SK-N-SH treated with all-trans-retinoic acid at 6 μM for 48 hours (cell line): ENCODE measurements around the gene IL6ST.

Experiments used
- ATAC-seq: fragments of 200-7000 bp; cut with Tn5 transposase; 3 replicates; pipeline ENCODE4 v1.9.1; 2020; ENCODE audit warnings: mild to moderate bottlenecking, moderate library complexity
- ARNTL ChIP-seq: fragments of 450-650 bp; formaldehyde crosslinking; IDR thresholded peaks from 2 replicates; pipeline ENCODE4 v1.5.0; 2020; ENCODE audit warnings: low read depth, mild to moderate bottlenecking, moderate library complexity, borderline replicate concordance
- BACH2 ChIP-seq: fragments of 250-450 bp; sonication (Bioruptor Pico); IDR thresholded peaks from 2 replicates; pipeline ENCODE4 v1.9.0; 2021; ENCODE audit warnings: mild to moderate bottlenecking, borderline replicate concordance
- CREB5 ChIP-seq: fragments of 250-450 bp; sonication (Bioruptor Pico); IDR thresholded peaks from 2 replicates; pipeline ENCODE4 v1.5.1; 2020; ENCODE audit warnings: low read depth, mild to moderate bottlenecking, moderate library complexity
- CSDC2 ChIP-seq: fragments of 250-450 bp; sonication (Bioruptor Pico); IDR thresholded peaks from 2 replicates; pipeline ENCODE4 v1.5.0; 2020; ENCODE audit warnings: mild to moderate bottlenecking, moderate library complexity
- ESRRG ChIP-seq: fragments of 250-450 bp; sonication (Bioruptor Pico); IDR thresholded peaks from 2 replicates; pipeline ENCODE4 v1.6.1; 2021; ENCODE audit warnings: mild to moderate bottlenecking
- GLIS3 ChIP-seq: fragments of 250-450 bp; sonication (Bioruptor Pico); IDR thresholded peaks from 2 replicates; pipeline ENCODE4 v1.5.0; 2020; ENCODE audit warnings: mild to moderate bottlenecking, moderate library complexity
- ISL1 ChIP-seq: fragments of 250-450 bp; sonication (Bioruptor Pico); IDR thresholded peaks from 2 replicates; pipeline ENCODE4 v2.1.2; 2022; ENCODE audit warnings: mild to moderate bottlenecking, moderate library complexity
- OSR1 ChIP-seq: fragments of 250-450 bp; sonication (Bioruptor Pico); IDR thresholded peaks from 2 replicates; pipeline ENCODE4 v1.8.0; 2022; ENCODE audit warnings: moderate library complexity, mild to moderate bottlenecking, inconsistent platforms
- PPARA ChIP-seq: fragments of 250-450 bp; sonication (Bioruptor Pico); IDR thresholded peaks from 2 replicates; pipeline ENCODE4 v1.5.0; 2020; ENCODE audit warnings: mild to moderate bottlenecking, borderline replicate concordance
- RARB ChIP-seq: fragments of 250-450 bp; sonication (Bioruptor Pico); IDR thresholded peaks from 2 replicates; pipeline ENCODE4 v1.8.0; 2021; ENCODE audit warnings: mild to moderate bottlenecking, moderate library complexity
- SNAI2 ChIP-seq: fragments of 250-450 bp; sonication (Bioruptor Pico); IDR thresholded peaks from 2 replicates; pipeline ENCODE4 v1.5.0; 2020; ENCODE audit warnings: mild to moderate bottlenecking, moderate library complexity
- TCF4 ChIP-seq: fragments of 250-450 bp; sonication (Bioruptor Pico); IDR thresholded peaks from 2 replicates; pipeline ENCODE4 v1.8.0; 2021; ENCODE audit warnings: mild to moderate bottlenecking, moderate library complexity, borderline replicate concordance
- ZC3H10 ChIP-seq: fragments of 250-450 bp; sonication (Bioruptor Pico); IDR thresholded peaks from 2 replicates; pipeline ENCODE4 v1.5.1; 2021; ENCODE audit warnings: mild to moderate bottlenecking, moderate library complexity
- ZFP3 ChIP-seq: fragments of 250-450 bp; sonication (Bioruptor Pico); IDR thresholded peaks from 2 replicates; pipeline ENCODE4 v1.5.0; 2020; ENCODE audit warnings: mild to moderate bottlenecking, moderate library complexity
- ZFP30 ChIP-seq: fragments of 450-650 bp; formaldehyde crosslinking; IDR thresholded peaks from 2 replicates; pipeline ENCODE4 v1.5.0; 2022; ENCODE audit warnings: mild to moderate bottlenecking, moderate library complexity
- ZNF565 ChIP-seq: fragments of 450-650 bp; formaldehyde crosslinking; conservative IDR thresholded peaks from 2 replicates; pipeline ENCODE4 v1.5.0; 2020; ENCODE audit warnings: low read depth, mild to moderate bottlenecking, moderate library complexity
- ZNF70 ChIP-seq: fragments of 450-650 bp; formaldehyde crosslinking; IDR thresholded peaks from 2 replicates; pipeline ENCODE4 v1.5.0; 2020; ENCODE audit warnings: mild to moderate bottlenecking, moderate library complexity
- ZNF8 ChIP-seq: fragments of 450-650 bp; formaldehyde crosslinking; IDR thresholded peaks from 2 replicates; pipeline ENCODE4 v1.5.0; 2020; ENCODE audit warnings: mild to moderate bottlenecking, moderate library complexity
- TF ChIP-seq, protein P1 (sequence below): fragments of 250-450 bp; sonication (Bioruptor Pico); IDR thresholded peaks from 2 replicates; pipeline ENCODE4 v1.8.0; 2020; ENCODE audit warnings: mild to moderate bottlenecking, moderate library complexity, borderline replicate concordance
- TF ChIP-seq, protein P2 (sequence below): fragments of 250-450 bp; sonication (Bioruptor Pico); IDR thresholded peaks from 2 replicates; pipeline ENCODE4 v1.5.0; 2020; ENCODE audit warnings: mild to moderate bottlenecking, moderate library complexity
- TF ChIP-seq, protein P3 (sequence below): fragments of 250-450 bp; sonication (Bioruptor Pico); IDR thresholded peaks from 2 replicates; pipeline ENCODE4 v1.8.0; 2021; ENCODE audit warnings: low read depth, mild to moderate bottlenecking, moderate library complexity, borderline replicate concordance
- TF ChIP-seq, protein P4 (sequence below): fragments of 250-450 bp; sonication (Bioruptor Pico); IDR thresholded peaks from 2 replicates; pipeline ENCODE4 v1.5.1; 2021; ENCODE audit warnings: mild to moderate bottlenecking, moderate library complexity

The IL6ST gene

DNA sequence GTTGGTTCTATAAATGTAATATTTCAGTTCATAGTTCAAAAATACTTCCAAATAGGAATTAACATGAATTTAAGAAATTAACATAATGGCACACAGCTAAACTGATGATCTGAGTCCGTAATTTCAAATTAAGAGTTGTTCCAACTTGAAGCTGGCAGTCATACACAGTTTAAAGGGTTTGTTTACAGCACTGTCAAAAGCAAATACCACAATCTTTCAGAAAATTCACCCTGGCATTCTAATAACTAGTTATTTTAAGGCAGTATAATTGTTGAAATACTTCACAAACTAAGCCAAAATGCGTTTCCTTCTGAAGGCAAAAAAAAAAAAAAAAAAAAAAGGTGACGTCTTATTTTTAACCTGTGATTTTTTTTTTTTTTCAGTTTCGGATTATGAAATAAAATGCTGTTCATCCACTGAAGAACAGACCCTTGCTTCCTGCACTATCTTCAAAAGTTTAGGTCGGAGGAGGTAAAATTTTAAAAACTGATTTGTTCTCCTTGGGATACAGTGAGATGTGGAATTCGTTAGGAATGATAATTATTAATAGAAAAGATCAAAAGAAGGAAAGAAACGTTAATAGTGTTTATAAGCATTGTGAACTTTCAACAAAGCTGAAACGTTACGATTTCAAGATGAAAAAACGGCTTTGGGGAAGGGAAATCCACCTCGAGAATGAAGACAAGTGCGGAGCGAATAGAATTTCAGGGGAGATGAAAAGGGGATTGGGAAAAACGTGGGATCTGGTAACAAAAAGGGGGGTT lies 850 bp downstream of the IL6ST start:
- TF ChIP-seq, protein P1, sequence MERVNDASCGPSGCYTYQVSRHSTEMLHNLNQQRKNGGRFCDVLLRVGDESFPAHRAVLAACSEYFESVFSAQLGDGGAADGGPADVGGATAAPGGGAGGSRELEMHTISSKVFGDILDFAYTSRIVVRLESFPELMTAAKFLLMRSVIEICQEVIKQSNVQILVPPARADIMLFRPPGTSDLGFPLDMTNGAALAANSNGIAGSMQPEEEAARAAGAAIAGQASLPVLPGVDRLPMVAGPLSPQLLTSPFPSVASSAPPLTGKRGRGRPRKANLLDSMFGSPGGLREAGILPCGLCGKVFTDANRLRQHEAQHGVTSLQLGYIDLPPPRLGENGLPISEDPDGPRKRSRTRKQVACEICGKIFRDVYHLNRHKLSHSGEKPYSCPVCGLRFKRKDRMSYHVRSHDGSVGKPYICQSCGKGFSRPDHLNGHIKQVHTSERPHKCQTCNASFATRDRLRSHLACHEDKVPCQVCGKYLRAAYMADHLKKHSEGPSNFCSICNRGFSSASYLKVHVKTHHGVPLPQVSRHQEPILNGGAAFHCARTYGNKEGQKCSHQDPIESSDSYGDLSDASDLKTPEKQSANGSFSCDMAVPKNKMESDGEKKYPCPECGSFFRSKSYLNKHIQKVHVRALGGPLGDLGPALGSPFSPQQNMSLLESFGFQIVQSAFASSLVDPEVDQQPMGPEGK, result no peak
- no peak for TF ChIP-seq SNAI2
- TF ChIP-seq BACH2 (CRISPR knock-in tag), result no peak
- TF ChIP-seq OSR1, result no peak
- TF ChIP-seq CSDC2 (CRISPR knock-in tag), result no peak
- TF ChIP-seq ZFP30 (CRISPR knock-in tag), result no peak
- TF ChIP-seq ESRRG, result no peak
- TF ChIP-seq, protein P2, sequence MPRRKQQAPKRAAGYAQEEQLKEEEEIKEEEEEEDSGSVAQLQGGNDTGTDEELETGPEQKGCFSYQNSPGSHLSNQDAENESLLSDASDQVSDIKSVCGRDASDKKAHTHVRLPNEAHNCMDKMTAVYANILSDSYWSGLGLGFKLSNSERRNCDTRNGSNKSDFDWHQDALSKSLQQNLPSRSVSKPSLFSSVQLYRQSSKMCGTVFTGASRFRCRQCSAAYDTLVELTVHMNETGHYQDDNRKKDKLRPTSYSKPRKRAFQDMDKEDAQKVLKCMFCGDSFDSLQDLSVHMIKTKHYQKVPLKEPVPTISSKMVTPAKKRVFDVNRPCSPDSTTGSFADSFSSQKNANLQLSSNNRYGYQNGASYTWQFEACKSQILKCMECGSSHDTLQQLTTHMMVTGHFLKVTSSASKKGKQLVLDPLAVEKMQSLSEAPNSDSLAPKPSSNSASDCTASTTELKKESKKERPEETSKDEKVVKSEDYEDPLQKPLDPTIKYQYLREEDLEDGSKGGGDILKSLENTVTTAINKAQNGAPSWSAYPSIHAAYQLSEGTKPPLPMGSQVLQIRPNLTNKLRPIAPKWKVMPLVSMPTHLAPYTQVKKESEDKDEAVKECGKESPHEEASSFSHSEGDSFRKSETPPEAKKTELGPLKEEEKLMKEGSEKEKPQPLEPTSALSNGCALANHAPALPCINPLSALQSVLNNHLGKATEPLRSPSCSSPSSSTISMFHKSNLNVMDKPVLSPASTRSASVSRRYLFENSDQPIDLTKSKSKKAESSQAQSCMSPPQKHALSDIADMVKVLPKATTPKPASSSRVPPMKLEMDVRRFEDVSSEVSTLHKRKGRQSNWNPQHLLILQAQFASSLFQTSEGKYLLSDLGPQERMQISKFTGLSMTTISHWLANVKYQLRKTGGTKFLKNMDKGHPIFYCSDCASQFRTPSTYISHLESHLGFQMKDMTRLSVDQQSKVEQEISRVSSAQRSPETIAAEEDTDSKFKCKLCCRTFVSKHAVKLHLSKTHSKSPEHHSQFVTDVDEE (CRISPR knock-in tag), result no peak
- no peak for TF ChIP-seq ZNF8 (CRISPR knock-in tag)
- TF ChIP-seq GLIS3, result no peak
- TF ChIP-seq RARB (CRISPR knock-in tag), result no peak
- TF ChIP-seq TCF4, result no peak
- TF ChIP-seq ISL1, result no peak
- TF ChIP-seq, all 23 proteins: peak for 0
- no peak for ATAC-seq

DNA sequence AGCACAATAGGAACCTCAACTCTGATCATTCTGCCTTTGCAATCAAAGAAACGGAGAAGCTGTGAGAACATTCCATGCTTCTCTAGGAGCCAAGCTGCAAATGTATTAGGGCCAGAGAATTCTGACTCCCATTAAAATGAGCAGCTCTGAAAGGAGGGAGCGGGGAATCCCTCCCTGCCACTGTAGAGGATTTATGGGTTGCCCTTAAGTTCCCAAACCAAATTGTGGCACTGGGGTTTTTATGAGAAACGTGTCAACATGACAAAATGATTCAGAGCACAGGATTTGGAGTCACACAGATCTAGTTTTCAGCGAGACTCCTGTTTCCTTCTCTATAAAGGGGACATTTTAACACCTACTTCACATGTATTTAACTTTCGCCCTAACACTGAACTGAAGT lies 1.8 kb downstream of the IL6ST start:
- no peak for ATAC-seq
- no peak for TF ChIP-seq ZNF70 (CRISPR knock-in tag)
- TF ChIP-seq ZNF8 (CRISPR knock-in tag), result no peak
- TF ChIP-seq, protein P3, sequence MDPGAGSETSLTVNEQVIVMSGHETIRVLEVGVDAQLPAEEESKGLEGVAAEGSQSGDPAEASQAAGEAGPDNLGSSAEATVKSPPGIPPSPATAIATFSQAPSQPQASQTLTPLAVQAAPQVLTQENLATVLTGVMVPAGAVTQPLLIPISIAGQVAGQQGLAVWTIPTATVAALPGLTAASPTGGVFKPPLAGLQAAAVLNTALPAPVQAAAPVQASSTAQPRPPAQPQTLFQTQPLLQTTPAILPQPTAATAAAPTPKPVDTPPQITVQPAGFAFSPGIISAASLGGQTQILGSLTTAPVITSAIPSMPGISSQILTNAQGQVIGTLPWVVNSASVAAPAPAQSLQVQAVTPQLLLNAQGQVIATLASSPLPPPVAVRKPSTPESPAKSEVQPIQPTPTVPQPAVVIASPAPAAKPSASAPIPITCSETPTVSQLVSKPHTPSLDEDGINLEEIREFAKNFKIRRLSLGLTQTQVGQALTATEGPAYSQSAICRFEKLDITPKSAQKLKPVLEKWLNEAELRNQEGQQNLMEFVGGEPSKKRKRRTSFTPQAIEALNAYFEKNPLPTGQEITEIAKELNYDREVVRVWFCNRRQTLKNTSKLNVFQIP (CRISPR knock-in tag), result no peak
- no peak for TF ChIP-seq CSDC2 (CRISPR knock-in tag)
- TF ChIP-seq ESRRG, result no peak
- no peak for TF ChIP-seq ZFP3 (CRISPR knock-in tag)
- TF ChIP-seq TCF4, result no peak
- TF ChIP-seq ZNF565 (CRISPR knock-in tag), result no peak
- TF ChIP-seq, protein P4, sequence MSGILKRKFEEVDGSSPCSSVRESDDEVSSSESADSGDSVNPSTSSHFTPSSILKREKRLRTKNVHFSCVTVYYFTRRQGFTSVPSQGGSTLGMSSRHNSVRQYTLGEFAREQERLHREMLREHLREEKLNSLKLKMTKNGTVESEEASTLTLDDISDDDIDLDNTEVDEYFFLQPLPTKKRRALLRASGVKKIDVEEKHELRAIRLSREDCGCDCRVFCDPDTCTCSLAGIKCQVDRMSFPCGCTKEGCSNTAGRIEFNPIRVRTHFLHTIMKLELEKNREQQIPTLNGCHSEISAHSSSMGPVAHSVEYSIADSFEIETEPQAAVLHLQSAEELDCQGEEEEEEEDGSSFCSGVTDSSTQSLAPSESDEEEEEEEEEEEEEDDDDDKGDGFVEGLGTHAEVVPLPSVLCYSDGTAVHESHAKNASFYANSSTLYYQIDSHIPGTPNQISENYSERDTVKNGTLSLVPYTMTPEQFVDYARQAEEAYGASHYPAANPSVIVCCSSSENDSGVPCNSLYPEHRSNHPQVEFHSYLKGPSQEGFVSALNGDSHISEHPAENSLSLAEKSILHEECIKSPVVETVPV (CRISPR knock-in tag), result no peak
- TF ChIP-seq ZC3H10 (CRISPR knock-in tag), result no peak
- TF ChIP-seq ARNTL (CRISPR knock-in tag), result no peak
- TF ChIP-seq PPARA (CRISPR knock-in tag), result no peak
- TF ChIP-seq, protein P2 (CRISPR knock-in tag), result no peak
- no peak for TF ChIP-seq SNAI2
- no peak for TF ChIP-seq GLIS3
- TF ChIP-seq CREB5 (CRISPR knock-in tag), result no peak
- TF ChIP-seq OSR1, result no peak
